B cell (primary cell): ENCODE measurements around the gene WDR26. TPM values are rescaled to one million over a fixed set of nuclear protein-coding genes. Genes with fewer than 3 reads are reported as not detected.

Experiments
- ATAC-seq: fragments of 200-7000 bp; cut with Tn5 transposase; one replicate; pipeline ENCODE4 v1.10.0; 2021; ENCODE audit warnings: low read depth, mild to moderate bottlenecking, moderate number of reproducible peaks, moderate library complexity
- CTCF ChIA-PET: fragments of 350-600 bp; sonication (Branson Sonifier 250); formaldehyde crosslinking; loops from one replicate; lab custom pipeline; 2021; ENCODE audit warnings: antibody characterized with exemption, inconsistent platforms; lab: Charles Lee
- POLR2A ChIA-PET: fragments of 350-600 bp; sonication (Branson Sonifier 250); formaldehyde crosslinking; loops from one replicate; lab custom pipeline; 2021; ENCODE audit warnings: antibody characterized with exemption; lab: Charles Lee
- DNase-seq: peaks from one replicate; pipeline ENCODE4 v3.0.0; 2013
- H2AFZ ChIP-seq: 2 replicates; pipeline ENCODE4 v1.6.1; 2012; ENCODE audit warnings: mild to moderate bottlenecking, low read depth, low read length; ENCODE audit not compliant: insufficient read depth, poor library complexity, severe bottlenecking
- H3K27ac ChIP-seq, 2 donors: 1 replicate in 1 of 2; 2 replicates in 1 of 2; pipeline ENCODE4 v1.5.1; 2012 to 2013; ENCODE audit warnings: low read length in 2 of 2, mild to moderate bottlenecking in 2 of 2, moderate library complexity in 1 of 2
- H3K27me3 ChIP-seq, 4 experiments: fragments of 200-600 bp in 1 of 4; sonication (generic) in 1 of 4; replicated peaks in 1 of 4; 1 replicate in 2 of 4; 2 replicates in 2 of 4; pipeline versions ENCODE4 v1.6.1 to v1.7.0; 2013 to 2016; ENCODE audit warnings: low read length in 3 of 4, mild to moderate bottlenecking in 2 of 4, mixed read lengths in 1 of 4, moderate library complexity in 1 of 4; ENCODE audit not compliant: insufficient read depth in 4 of 4, control insufficient read depth in 3 of 4; ENCODE audit errors: control extremely low read depth in 1 of 4
- H3K36me3 ChIP-seq, 2 experiments: replicated peaks in 1 of 2; 1 replicate in 1 of 2; 2 replicates in 1 of 2; pipeline versions ENCODE4 v1.6.1 to v1.7.1; 2013; ENCODE audit warnings: low read length in 1 of 2; ENCODE audit not compliant: insufficient read depth in 2 of 2, control insufficient read depth in 1 of 2; ENCODE audit errors: control extremely low read depth in 1 of 2, extremely low read depth in 1 of 2
- H3K4me1 ChIP-seq, 2 donors: fragments of 200-600 bp in 1 of 2; sonication (generic) in 1 of 2; 1 replicate in 1 of 2; 2 replicates in 1 of 2; pipeline versions ENCODE4 v1.5.1 to v1.6.1; 2013 to 2017; ENCODE audit warnings: low read length in 2 of 2; ENCODE audit not compliant: control insufficient read depth in 2 of 2, insufficient read depth in 2 of 2
- H3K4me2 ChIP-seq: replicated peaks from 2 replicates; pipeline ENCODE3; 2012; ENCODE audit warnings: mild to moderate bottlenecking, low read depth, low read length; ENCODE audit not compliant: poor library complexity, severe bottlenecking
- H3K4me3 ChIP-seq, 5 experiments: fragments of 200-600 bp in 1 of 5; sonication (generic) in 1 of 5; 1 replicate in 3 of 5; 2 replicates in 2 of 5; pipeline versions ENCODE4 v1.5.1 to v1.7.0; 2011 to 2016; ENCODE audit warnings: low read length in 4 of 5, mild to moderate bottlenecking in 4 of 5, low read depth in 2 of 5, control low read depth in 1 of 5, moderate library complexity in 1 of 5; ENCODE audit not compliant: insufficient read depth in 1 of 5; ENCODE audit errors: control extremely low read depth in 1 of 5, extremely low read depth in 1 of 5
- H3K79me2 ChIP-seq: fragments of 200-600 bp; sonication (generic); one replicate; pipeline ENCODE4 v1.6.0; 2016; ENCODE audit warnings: low read length; ENCODE audit not compliant: control insufficient read depth, insufficient read depth
- H3K9ac ChIP-seq: fragments of 200-600 bp; sonication (generic); 2 replicates; pipeline ENCODE4 v1.6.1; 2017; ENCODE audit warnings: mild to moderate bottlenecking, low read length, moderate library complexity
- H3K9me3 ChIP-seq, 3 donors: one replicate each; pipeline versions ENCODE4 v1.6.1 to v1.7.1; 2013; ENCODE audit warnings: low read length in 2 of 3; ENCODE audit not compliant: control insufficient read depth in 2 of 3, insufficient read depth in 1 of 3; ENCODE audit errors: control extremely low read depth in 1 of 3
- H4K20me1 ChIP-seq: 2 replicates; pipeline ENCODE4 v1.6.0; 2012; ENCODE audit warnings: mild to moderate bottlenecking, low read length; ENCODE audit not compliant: insufficient read depth, control insufficient read depth, poor library complexity, severe bottlenecking
- H3K27ac Mint-ChIP-seq: one replicate; pipeline ENCODE4 v1.8.0; 2021; ENCODE audit warnings: mixed read lengths
- H3K27me3 Mint-ChIP-seq: one replicate; pipeline ENCODE4 v1.8.0; 2021; ENCODE audit warnings: mixed read lengths
- H3K4me1 Mint-ChIP-seq: one replicate; pipeline ENCODE4 v1.8.0; 2021; ENCODE audit warnings: mixed read lengths
- H3K4me3 Mint-ChIP-seq: one replicate; pipeline ENCODE4 v1.8.0; 2021; ENCODE audit warnings: mixed read lengths
- H3K9me3 Mint-ChIP-seq: one replicate; pipeline ENCODE4 v1.8.0; 2022; ENCODE audit warnings: mixed read lengths; ENCODE audit not compliant: insufficient read depth
- CTCF ChIP-seq: fragments of 200-600 bp; IDR thresholded peaks from one replicate; pipeline ENCODE4 v1.8.0; 2022; ENCODE audit warnings: antibody characterized with exemption, mild to moderate bottlenecking
- EZH2 ChIP-seq: IDR thresholded peaks from 2 replicates; pipeline ENCODE4 v1.6.1; 2012; ENCODE audit warnings: borderline replicate concordance, low read depth, mild to moderate bottlenecking, moderate library complexity, low read length; ENCODE audit not compliant: insufficient read depth, poor library complexity, severe bottlenecking
- WGBS: methylation state at CpG from one replicate; pipeline ENCODE4 v1.1.5; 2013; ENCODE audit warnings: missing lambda C conversion rate; ENCODE audit not compliant: insufficient coverage; 5-methylcytosine and 5-hydroxymethylcytosine counted together
- intact Hi-C: fragments of 100-400 bp; cut with micrococcal nuclease; formaldehyde crosslinking; loops from one replicate; pipeline ENCODE4 v1.10.0; 2022
- polyA plus RNA-seq: library from polyadenylated mRNA; depleted of rRNA; stranded (reverse); fragments of >200 nt; gene quantifications from 2 replicates; pipeline ENCODE4 v1.2.3, GENCODE V29; 2012
- total RNA-seq, 2 donors: library from RNA; stranded (reverse); fragments of 120-200 nt in 1 of 2; gene quantifications; 1 replicate in 1 of 2; 2 replicates in 1 of 2; pipeline versions ENCODE4 v1.2.3 to v1.2.4, GENCODE V29; 2013 to 2022

Gene WDR26
- total and polyA plus RNA-seq, 2 donors (not counting 1 experiment from before 2014, with no cell fraction given) = 35.7 to 108 TPM

- no CpG with 5 or more reads among the region's 2 CpGs for WGBS
These were observed 31.6 kb upstream of the WDR26 start for GRCh38 chr1:224466154-224466553.

GRCh38 chr1:224459966-224460365 lies 25.4 kb upstream of the WDR26 start:
- Histone ChIP-seq H3K4me2 (no peak overlapping the region), H2AFZ (no peak overlapping the region), H3K27me3 (no peaks in the 10 kb centered on the region), H3K9me3 (peaks cover 0 to 3% (median 0%) of the 10 kb centered on the region in 3 donors), H4K20me1 (no peaks in the 10 kb centered on the region), H3K36me3 (no peaks in the 10 kb centered on the region), H3K79me2 (peaks cover 5% of the 10 kb centered on the region), H3K27ac (no peak overlapping the region), H3K4me1 (peaks cover 3 to 9% of the 10 kb centered on the region in 2 donors), H3K4me3 (no peak overlapping the region), H3K9ac (no peak overlapping the region)
- no peak overlapping the region for H3K4me3 Mint-ChIP-seq
- H3K27ac Mint-ChIP-seq = no peak overlapping the region
- CTCF ChIA-PET = interaction anchor here (0.6 to 4.5 kb wide), 8 partner anchors 8 to 762 kb away, joined by 3 to 24 read pairs (median 3); partner anchors contain the start of gene WDR26
- ATAC-seq (no peak), DNase-seq (no peak)
- TF ChIP-seq CTCF = no peak
- TF ChIP-seq EZH2 = no peak
- intact Hi-C loops = loop anchor here (5.0 kb wide), 1 partner anchor 763 kb away; no protein-coding TSS in a partner anchor
- H3K27me3 Mint-ChIP-seq = no peaks in the 10 kb centered on the region
- no peaks in the 10 kb centered on the region for H3K9me3 Mint-ChIP-seq
- H3K4me1 Mint-ChIP-seq = peaks cover 14% of the 10 kb centered on the region
- POLR2A ChIA-PET = interaction anchor here (0.7 kb wide), 1 partner anchor 25 kb away, joined by 3 read pairs; no protein-coding TSS in a partner anchor
- WGBS = 79% methylated on average over 3 of the region's 5 CpGs

More at GRCh38 chr1:224466154-224466553, 31.6 kb upstream of the WDR26 start:
- H3K36me3 ChIP-seq = no peaks in the 10 kb centered on the region
- H3K9ac ChIP-seq = no peak overlapping the region
- H3K9me3 ChIP-seq = peaks cover 0 to 3% (median 0%) of the 10 kb centered on the region in 3 donors
- H3K4me3 Mint-ChIP-seq = no peak overlapping the region
- intact Hi-C loops = no loop called here
- no peak overlapping the region for H2AFZ ChIP-seq
- H3K27ac ChIP-seq = no peak overlapping the region
- H3K79me2 ChIP-seq = no peaks in the 10 kb centered on the region
- no peak for TF ChIP-seq EZH2
- no peaks in the 10 kb centered on the region for H3K27me3 Mint-ChIP-seq
- peaks cover 2% of the 10 kb centered on the region for H3K4me1 Mint-ChIP-seq
- DNase-seq (no peak), ATAC-seq (no peak)
- no peaks in the 10 kb centered on the region for H3K27me3 ChIP-seq
- H3K9me3 Mint-ChIP-seq = no peaks in the 10 kb centered on the region
- no peak overlapping the region for H3K4me3 ChIP-seq
- H3K27ac Mint-ChIP-seq = no peak overlapping the region
- H3K4me1 ChIP-seq = no peaks in the 10 kb centered on the region
- CTCF ChIA-PET = interaction anchor here (0.6 to 1.2 kb wide), 3 partner anchors 9 to 692 kb away, joined by 3 to 8 read pairs (median 4); no protein-coding TSS in a partner anchor
- no peak overlapping the region for H3K4me2 ChIP-seq
- POLR2A ChIA-PET = no interaction called here
- no peaks in the 10 kb centered on the region for H4K20me1 ChIP-seq
